ENCODE measurements around the gene ANKRD6. TPM values are rescaled to one million over a fixed set of nuclear protein-coding genes. Genes with fewer than 3 reads are reported as not detected.
A peak's percentile ranks its signal among the peaks of the same experiment; 100 is the strongest.
"Not testable (repeated sequence)": the region's sequence is repeated elsewhere in the genome, so short reads cannot be mapped to it uniquely, and the experiment has no call there.

ANKRD6 gene
- total RNA-seq, 4 donors from 2014 or later, result 1.6 to 6.8 (median 2.9) TPM

DNA sequence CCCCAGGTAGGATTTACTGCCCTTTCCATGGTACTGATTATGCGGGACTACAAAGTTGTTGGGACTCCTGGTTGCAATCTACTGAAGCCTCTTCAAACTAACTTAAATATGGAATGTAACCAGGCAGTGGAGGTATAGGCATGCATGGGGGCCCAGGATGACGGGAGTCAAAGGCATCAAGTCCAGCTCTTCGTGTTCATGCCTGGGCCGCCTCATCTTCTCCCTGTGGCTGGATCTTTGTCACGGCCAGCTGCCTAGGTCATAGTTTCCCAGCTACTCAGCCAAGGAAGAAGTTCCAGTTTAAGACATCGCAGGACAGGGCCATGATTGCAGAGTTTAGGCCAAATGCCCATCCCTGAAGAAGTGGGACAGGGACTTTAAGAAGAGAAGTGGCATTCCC, 185.1 kb downstream of the ANKRD6 start:
- H3K9me3 ChIP-seq, result no peaks in the 10 kb centered on the region
- no peak for TF ChIP-seq POLR2A (IDR thresholded peaks at IDR 0.05)
- TF ChIP-seq, protein P1, sequence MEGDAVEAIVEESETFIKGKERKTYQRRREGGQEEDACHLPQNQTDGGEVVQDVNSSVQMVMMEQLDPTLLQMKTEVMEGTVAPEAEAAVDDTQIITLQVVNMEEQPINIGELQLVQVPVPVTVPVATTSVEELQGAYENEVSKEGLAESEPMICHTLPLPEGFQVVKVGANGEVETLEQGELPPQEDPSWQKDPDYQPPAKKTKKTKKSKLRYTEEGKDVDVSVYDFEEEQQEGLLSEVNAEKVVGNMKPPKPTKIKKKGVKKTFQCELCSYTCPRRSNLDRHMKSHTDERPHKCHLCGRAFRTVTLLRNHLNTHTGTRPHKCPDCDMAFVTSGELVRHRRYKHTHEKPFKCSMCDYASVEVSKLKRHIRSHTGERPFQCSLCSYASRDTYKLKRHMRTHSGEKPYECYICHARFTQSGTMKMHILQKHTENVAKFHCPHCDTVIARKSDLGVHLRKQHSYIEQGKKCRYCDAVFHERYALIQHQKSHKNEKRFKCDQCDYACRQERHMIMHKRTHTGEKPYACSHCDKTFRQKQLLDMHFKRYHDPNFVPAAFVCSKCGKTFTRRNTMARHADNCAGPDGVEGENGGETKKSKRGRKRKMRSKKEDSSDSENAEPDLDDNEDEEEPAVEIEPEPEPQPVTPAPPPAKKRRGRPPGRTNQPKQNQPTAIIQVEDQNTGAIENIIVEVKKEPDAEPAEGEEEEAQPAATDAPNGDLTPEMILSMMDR (IDR thresholded peaks at IDR 0.05 in 4 of 5, conservative IDR thresholded peaks at IDR 0.05 in 1 of 5), result no peak
- no peak overlapping the region for H3K4me3 ChIP-seq
- H3K4me1 ChIP-seq, result no peaks in the 10 kb centered on the region
- intact Hi-C loops (cut with DNase I; ENCODE audit: low total_unique reads) (no loop called here), in situ Hi-C loops (cut with MboI; ENCODE audit: low sequenced_read_pairs in 4 of 4) (loop anchor here in 1 of 4 donors (10.0 to 25.0 kb wide), 2 partner anchors 183 to 631 kb away; partner anchors contain the start of gene ANKRD6)
- H3K36me3 ChIP-seq, result no peaks in the 10 kb centered on the region
- no peak for ATAC-seq
- no peak for DNase-seq
- no peaks in the 10 kb centered on the region for H3K27me3 ChIP-seq
- H3K27ac ChIP-seq, result no peak overlapping the region

DNA sequence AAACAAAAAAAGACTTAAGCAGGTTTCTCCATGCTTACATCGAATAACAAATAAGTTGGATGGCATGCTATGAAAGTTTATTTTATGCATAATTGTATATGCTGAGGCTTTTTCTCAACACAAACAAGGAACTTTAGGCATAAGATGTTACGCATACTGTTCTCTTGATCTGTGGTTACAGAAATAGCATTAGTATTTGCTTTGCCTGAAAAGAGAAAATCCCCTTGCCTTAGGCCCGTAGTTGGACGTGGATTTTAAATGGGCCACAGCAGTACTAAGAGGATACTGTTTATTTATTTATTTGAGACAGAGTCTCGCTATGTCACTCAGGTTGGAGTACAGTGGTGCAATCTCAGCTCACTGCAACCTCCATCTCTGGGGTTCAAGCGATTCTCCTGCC, 186.6 kb downstream of the ANKRD6 start:
- in situ Hi-C loops (cut with MboI; ENCODE audit: low sequenced_read_pairs in 4 of 4) (loop anchor here in 1 of 4 donors (10.0 to 25.0 kb wide), 2 partner anchors 185 to 632 kb away; partner anchors contain the start of gene ANKRD6), intact Hi-C loops (cut with DNase I; ENCODE audit: low total_unique reads) (no loop called here)
- no peaks in the 10 kb centered on the region for H3K27me3 ChIP-seq
- no peak overlapping the region for H3K4me3 ChIP-seq
- no peak overlapping the region for H3K27ac ChIP-seq
- TF ChIP-seq, protein P1 (IDR thresholded peaks at IDR 0.05 in 4 of 5, conservative IDR thresholded peaks at IDR 0.05 in 1 of 5), result no peak
- no peak for TF ChIP-seq POLR2A (IDR thresholded peaks at IDR 0.05)
- no peak for ATAC-seq
- no peaks in the 10 kb centered on the region for H3K9me3 ChIP-seq
- H3K4me1 ChIP-seq, result no peaks in the 10 kb centered on the region
- no peak for DNase-seq
- H3K36me3 ChIP-seq, result peaks cover 0 to 8% of the 10 kb centered on the region in 2 donors

DNA sequence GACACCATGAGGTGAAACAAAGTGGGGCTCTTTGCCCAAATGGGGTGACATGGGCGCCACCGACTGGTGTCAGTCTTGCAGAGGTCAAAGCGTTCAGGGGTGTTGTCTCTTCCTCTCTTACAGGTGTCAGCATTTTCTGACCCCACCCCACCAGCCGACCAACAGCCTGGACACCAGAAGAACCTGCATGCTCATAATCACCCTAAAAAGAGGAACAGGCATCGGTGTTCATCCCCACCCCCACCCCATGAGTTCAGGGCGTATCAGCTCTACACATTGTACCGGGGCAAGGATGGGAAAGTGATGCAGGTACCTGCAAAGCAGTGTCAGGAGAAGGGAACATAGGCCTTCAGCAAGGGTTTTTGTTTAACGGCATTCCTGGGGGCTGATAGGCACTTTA, 190.8 kb downstream of the ANKRD6 start:
- peaks cover 0 to 14% of the 10 kb centered on the region in 2 donors for H3K36me3 ChIP-seq
- in situ Hi-C loops (cut with MboI; ENCODE audit: low sequenced_read_pairs in 4 of 4), result loop anchor here in 1 of 4 donors (25.0 kb wide), 1 partner anchor 636 kb away; no protein-coding TSS in a partner anchor

DNA sequence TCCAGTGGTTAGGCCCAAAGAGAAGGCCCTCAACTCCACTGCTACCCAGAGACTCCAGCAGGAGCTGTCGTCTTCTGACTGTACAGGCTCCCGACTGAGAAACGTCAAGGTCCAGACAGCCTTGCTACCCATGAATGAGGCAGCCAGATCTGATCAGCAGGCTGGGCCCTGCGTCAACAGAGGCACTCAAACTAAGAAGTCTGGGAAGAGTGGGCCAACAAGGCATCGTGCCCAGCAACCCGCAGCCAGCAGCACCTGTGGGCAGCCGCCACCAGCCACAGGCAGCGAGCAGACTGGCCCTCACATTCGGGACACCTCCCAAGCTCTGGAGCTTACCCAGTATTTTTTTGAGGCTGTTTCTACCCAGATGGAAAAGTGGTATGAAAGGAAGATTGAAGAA, 197.5 kb downstream of the ANKRD6 start:
- Histone ChIP-seq H3K27me3 (no peaks in the 10 kb centered on the region), H3K27ac (no peak overlapping the region), H3K4me3 (no peak overlapping the region), H3K4me1 (no peaks in the 10 kb centered on the region), H3K9me3 (no peaks in the 10 kb centered on the region), H3K36me3 (peaks cover 0 to 4% of the 10 kb centered on the region in 2 donors)
- DNase-seq (peak in 1 of 2 donors; percentile 19), ATAC-seq (peak in 1 of 2 donors; percentile 30)
- no peak for TF ChIP-seq POLR2A (IDR thresholded peaks at IDR 0.05)
- TF ChIP-seq, protein P1 (IDR thresholded peaks at IDR 0.05 in 4 of 5, conservative IDR thresholded peaks at IDR 0.05 in 1 of 5), result no peak
- intact Hi-C loops (cut with DNase I; ENCODE audit: low total_unique reads) (loop anchor here (10.0 kb wide), 1 partner anchor 646 kb away; no protein-coding TSS in a partner anchor), in situ Hi-C loops (cut with MboI; ENCODE audit: low sequenced_read_pairs in 4 of 4) (loop anchor here in 3 of 4 donors (25.0 kb wide), 2 partner anchors 643 to 668 kb away; partner anchors contain the start of gene RNGTT (in 2 of the 3))

More for the DNA sequence above, 190.8 kb downstream of the ANKRD6 start:
- H3K4me3 ChIP-seq, result no peak overlapping the region
- ATAC-seq (no peak), DNase-seq (no peak)
- TF ChIP-seq, protein P1 (IDR thresholded peaks at IDR 0.05 in 4 of 5, conservative IDR thresholded peaks at IDR 0.05 in 1 of 5), result no peak
- no peak for TF ChIP-seq POLR2A (IDR thresholded peaks at IDR 0.05)
- H3K27ac ChIP-seq, result no peak overlapping the region
- no peaks in the 10 kb centered on the region for H3K27me3 ChIP-seq
- H3K4me1 ChIP-seq, result no peaks in the 10 kb centered on the region
- intact Hi-C loops (cut with DNase I; ENCODE audit: low total_unique reads), result no loop called here
- no peaks in the 10 kb centered on the region for H3K9me3 ChIP-seq

DNA sequence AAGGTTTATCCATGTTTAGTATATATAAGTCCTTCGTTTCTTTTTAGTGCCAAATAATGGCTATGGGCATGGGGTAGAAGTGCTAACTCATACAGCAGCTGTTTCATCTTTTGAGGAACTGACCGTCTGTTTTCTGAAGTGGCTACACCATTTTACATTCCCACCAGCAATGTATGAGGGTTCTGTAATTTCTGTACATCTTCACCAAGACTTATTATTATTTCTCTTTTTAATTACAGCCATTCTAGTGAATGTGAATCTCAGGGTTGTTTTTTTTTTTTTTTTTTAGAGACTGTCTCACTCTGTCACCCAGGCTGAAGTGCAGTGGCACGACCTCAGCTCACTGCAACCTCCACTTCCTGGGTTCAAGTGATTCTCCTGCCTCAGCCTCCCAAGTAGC, 203.5 kb downstream of the ANKRD6 start:
- in situ Hi-C loops (cut with MboI; ENCODE audit: low sequenced_read_pairs in 4 of 4), result loop anchor here in 3 of 4 donors (25.0 kb wide), 2 partner anchors 649 to 674 kb away; partner anchors contain the start of gene RNGTT (in 2 of the 3)
- H3K27me3 ChIP-seq, DNase-seq, H3K27ac ChIP-seq, ATAC-seq, H3K4me3 ChIP-seq, H3K9me3 ChIP-seq: not testable (repeated sequence)
- intact Hi-C loops (cut with DNase I; ENCODE audit: low total_unique reads), result loop anchor here (5.0 to 10.0 kb wide), 2 partner anchors 554 to 652 kb away; partner anchors contain the start of gene PNRC1
- Histone ChIP-seq H3K4me1 (peaks cover 11 to 14% of the 10 kb centered on the region in 2 donors), H3K36me3 (peaks cover 0 to 15% of the 10 kb centered on the region in 2 donors)
